K562 (cell line): ENCODE measurements around the gene MAZ. TPM values are rescaled to one million over a fixed set of nuclear protein-coding genes. Genes with fewer than 3 reads are reported as not detected.

Source experiments
- ATAC-seq: fragments of 200-7000 bp; cut with Tn5 transposase; 3 replicates; pipeline ENCODE4 v1.9.1; 2020; ENCODE audit warnings: moderate library complexity
- BruUV-seq: library from RNA; stranded (reverse); fragments of 400-500 nt; replicated peaks from 2 replicates; lab custom pipeline; 2021; lab: Mats Ljungman, UMichigan
- CTCF ChIA-PET: fragments of 300-600 bp; formaldehyde crosslinking; extraction: SDS; loops from one replicate; lab custom pipeline; 2021; ENCODE audit warnings: low intra/inter-chr PET ratio; lab: Yijun Ruan, JAX
- POLR2A ChIA-PET: fragments of 300-600, 350-650 bp; sonication (Branson Sonifier 250); formaldehyde crosslinking; extraction: SDS; loops from one replicate; lab custom pipeline; 2021; ENCODE audit warnings: antibody characterized with exemption, inconsistent platforms; lab: Yijun Ruan, JAX
- DNase-seq, 4 experiments: peaks; one replicate each; pipeline versions ENCODE4 v3.0.0 to v3.0.0-alpha.2; 2011 to 2018; ENCODE audit warnings: low spot score in 3 of 4, mixed read lengths in 3 of 4; ENCODE audit errors: extremely low read depth in 1 of 4
- FAIRE-seq: peaks from 2 replicates; lab custom pipeline; 2011; peaks lifted over from hg19 to GRCh38; lab: Jason Lieb, UNC
- H2AFZ ChIP-seq: 2 replicates; pipeline ENCODE4 v1.6.0; 2011; ENCODE audit warnings: low read depth, low read length, control low read depth, inconsistent platforms
- H3K27ac ChIP-seq: fragments of 200-600 bp; 3 replicates; pipeline ENCODE4 v1.8.0; 2011; ENCODE audit warnings: low read depth, mild to moderate bottlenecking, control low read depth, inconsistent platforms, low read length, moderate library complexity, mixed read lengths; ENCODE audit errors: extremely low read depth
- H3K27me3 ChIP-seq, 2 experiments: fragments of 300-600 bp in 1 of 2; 2 replicates in 1 of 2; 3 replicates in 1 of 2; pipeline versions ENCODE4 v1.6.0 to v1.8.0; 2011; ENCODE audit warnings: inconsistent platforms in 2 of 2, low read length in 2 of 2, mild to moderate bottlenecking in 1 of 2, mixed read lengths in 1 of 2, moderate library complexity in 1 of 2; ENCODE audit not compliant: control insufficient read depth in 2 of 2, insufficient read depth in 2 of 2
- H3K36me3 ChIP-seq: fragments of 300-600 bp; 3 replicates; pipeline ENCODE4 v1.8.0; 2011; ENCODE audit warnings: mild to moderate bottlenecking, low read length, inconsistent platforms; ENCODE audit not compliant: control insufficient read depth, insufficient read depth
- H3K4me1 ChIP-seq, 2 experiments: fragments of 200-600 bp in 1 of 2; replicated peaks in 1 of 2; 2 replicates in 1 of 2; 3 replicates in 1 of 2; pipeline versions ENCODE4 v1.5.1 to v1.8.0; 2011; ENCODE audit warnings: inconsistent platforms in 2 of 2, low read length in 2 of 2, mild to moderate bottlenecking in 1 of 2, mixed read lengths in 1 of 2, moderate library complexity in 1 of 2; ENCODE audit not compliant: control insufficient read depth in 2 of 2, insufficient read depth in 2 of 2
- H3K4me2 ChIP-seq: 2 replicates; pipeline ENCODE4 v1.6.1; 2011; ENCODE audit warnings: low read length, control low read depth, inconsistent platforms, mixed read lengths; ENCODE audit not compliant: insufficient read depth
- H3K4me3 ChIP-seq: fragments of 200-600 bp; sonication (generic), shearing (Covaris generic); 2 replicates; pipeline ENCODE4 v1.5.1; 2016; ENCODE audit warnings: control low read depth, inconsistent platforms
- H3K79me2 ChIP-seq: fragments of 200-600 bp; 3 replicates; pipeline ENCODE4 v1.8.0; 2011; ENCODE audit warnings: low read length, inconsistent platforms; ENCODE audit not compliant: control insufficient read depth, insufficient read depth
- H3K9ac ChIP-seq, 2 experiments: 2 replicates each; pipeline versions ENCODE4 v1.6.0 to v1.6.1; 2011; ENCODE audit warnings: low read depth in 2 of 2, low read length in 2 of 2, control low read depth in 1 of 2, inconsistent platforms in 1 of 2, mild to moderate bottlenecking in 1 of 2, mixed read lengths in 1 of 2; ENCODE audit not compliant: insufficient read depth in 1 of 2
- H3K9me1 ChIP-seq: one replicate; pipeline ENCODE4 v1.6.0; 2011; ENCODE audit warnings: inconsistent platforms, mild to moderate bottlenecking, low read length, moderate library complexity; ENCODE audit not compliant: control insufficient read depth, insufficient read depth
- H3K9me3 ChIP-seq: replicated peaks from 2 replicates; pipeline ENCODE4 v1.5.1; 2011; ENCODE audit warnings: low read depth, low read length, inconsistent platforms; ENCODE audit not compliant: control insufficient read depth, insufficient read depth
- H4K20me1 ChIP-seq: replicated peaks from 2 replicates; pipeline ENCODE4 v1.6.1; 2011; ENCODE audit warnings: low read length, inconsistent platforms, mixed read lengths; ENCODE audit not compliant: control insufficient read depth, insufficient read depth
- ARNT ChIP-seq, 2 experiments: fragments of 450-650 bp; IDR thresholded peaks; 2 replicates each; pipeline ENCODE4 v1.6.1; 2016; ENCODE audit warnings: mild to moderate bottlenecking in 1 of 2
- BCOR ChIP-seq: fragments of 450-650 bp; IDR thresholded peaks from 2 replicates; pipeline ENCODE4 v1.6.1; 2016
- CHD1 ChIP-seq: fragments of 200-600 bp; sonication (generic); IDR thresholded peaks from one replicate; pipeline ENCODE4 v1.6.1; 2012; ENCODE audit warnings: mild to moderate bottlenecking, moderate library complexity, low read length, inconsistent platforms
- HDAC3 ChIP-seq: fragments of 450-650 bp; IDR thresholded peaks from 2 replicates; pipeline ENCODE4 v1.6.1; 2018; ENCODE audit warnings: borderline replicate concordance, mild to moderate bottlenecking, moderate library complexity; ENCODE audit not compliant: partially characterized antibody
- NUFIP1 ChIP-seq: fragments of 450-650 bp; IDR thresholded peaks from 2 replicates; pipeline ENCODE4 v1.6.1; 2018; ENCODE audit not compliant: partially characterized antibody
- ZEB2 ChIP-seq: fragments of 450-650 bp; IDR thresholded peaks from 2 replicates; pipeline ENCODE4 v1.6.1; 2016
- ZNF140 ChIP-seq: fragments of 250-450 bp; sonication (Bioruptor Pico); IDR thresholded peaks from 2 replicates; pipeline ENCODE4 v1.8.0; 2021; ENCODE audit warnings: moderate library complexity, mild to moderate bottlenecking, inconsistent platforms
- ZNF239 ChIP-seq: fragments of 250-450 bp; sonication (Bioruptor Pico); IDR thresholded peaks from 2 replicates; pipeline ENCODE4 v1.4.0; 2020; ENCODE audit warnings: mild to moderate bottlenecking
- ZNF699 ChIP-seq: fragments of 250-450 bp; sonication (Bioruptor Pico); IDR thresholded peaks from 2 replicates; pipeline ENCODE4 v1.8.0; 2021; ENCODE audit warnings: mild to moderate bottlenecking, moderate library complexity; ENCODE audit not compliant: insufficient replicate concordance
- ZNF717 ChIP-seq: fragments of 250-450 bp; sonication (Bioruptor Pico); IDR thresholded peaks from 2 replicates; pipeline ENCODE4 v1.5.0; 2021
- WGBS: fragments of 100-300 bp; shearing (Covaris generic); methylation state at CpG from one replicate; pipeline ENCODE4 v1.1.6; 2016; ENCODE audit warnings: low coverage, mixed read lengths; ENCODE audit not compliant: insufficient coverage; ENCODE audit errors: missing lambda C conversion rate; 5-methylcytosine and 5-hydroxymethylcytosine counted together
- in situ Hi-C: fragments of 300-500 bp; cut with MboI; formaldehyde crosslinking; loops from 4 replicates; pipeline ENCODE4 v1.15.0; 2018; ENCODE audit warnings: inconsistent platforms, mixed read lengths
- intact Hi-C: fragments of 100-400 bp; cut with micrococcal nuclease; formaldehyde crosslinking; loops from 2 replicates; pipeline ENCODE4 v1.14.2; 2022
- polyA plus RNA-seq, 8 experiments: library from polyadenylated mRNA; depleted of rRNA in 4 of 8; stranded (reverse) in 5 of 8; unstranded in 3 of 8; fragments of >200 nt; fragmentation: Nextera tagmentation in 2 of 8; fragmentation: Illumina TruSeq in 1 of 8; extraction: Ambion mirVana in 2 of 8; extraction: Trizol in 1 of 8; gene quantifications; 2 replicates each; pipeline versions ENCODE4 v1.2.1 to v1.2.3, GENCODE V29; 2011 to 2014; ENCODE audit warnings: inconsistent platforms in 1 of 8, missing spikeins in 1 of 8
- total RNA-seq, 7 experiments: library from RNA; depleted of rRNA in 6 of 7; stranded (reverse); fragments of >200 nt in 6 of 7; fragmentation: Illumina TruSeq in 2 of 7; extraction: Trizol in 2 of 7; gene quantifications; 2 replicates each; pipeline versions ENCODE4 v1.2.1 to v1.2.3, GENCODE V29; 2011 to 2021; ENCODE audit warnings: low replicate concordance in 1 of 7
- TF ChIP-seq, protein P1 (sequence below): fragments of 450-650 bp; IDR thresholded peaks from 2 replicates; pipeline ENCODE4 v1.6.1; 2017; ENCODE audit warnings: antibody characterized with exemption, mild to moderate bottlenecking
- TF ChIP-seq, protein P2 (sequence below), 2 experiments: IDR thresholded peaks; 2 replicates each; pipeline ENCODE4 v1.6.1; 2011; ENCODE audit warnings: borderline replicate concordance in 1 of 2, control low read depth in 1 of 2, low read depth in 1 of 2, low read length in 1 of 2, mild to moderate bottlenecking in 1 of 2, mixed read lengths in 1 of 2, moderate library complexity in 1 of 2; ENCODE audit not compliant: insufficient read depth in 1 of 2, insufficient read length in 1 of 2, poor library complexity in 1 of 2, severe bottlenecking in 1 of 2; ENCODE audit errors: extremely low read depth in 1 of 2
- TF ChIP-seq, protein P3 (sequence below): sonication (generic); formaldehyde crosslinking; IDR thresholded peaks from 2 replicates; pipeline ENCODE4 v1.8.0; 2022; ENCODE audit warnings: mild to moderate bottlenecking, missing genetic modification reagents, borderline replicate concordance
- TF ChIP-seq, protein P4 (sequence below): fragments of 450-650 bp; formaldehyde crosslinking; IDR thresholded peaks from 2 replicates; pipeline ENCODE4 v1.4.0; 2020; ENCODE audit warnings: mild to moderate bottlenecking, moderate library complexity

MAZ gene
- total and polyA plus RNA-seq, 9 of the 15 experiments (the other 6 are each of a cell fraction or from before 2014, with no cell fraction given): 45.4 to 532 (median 250) TPM

DNA sequence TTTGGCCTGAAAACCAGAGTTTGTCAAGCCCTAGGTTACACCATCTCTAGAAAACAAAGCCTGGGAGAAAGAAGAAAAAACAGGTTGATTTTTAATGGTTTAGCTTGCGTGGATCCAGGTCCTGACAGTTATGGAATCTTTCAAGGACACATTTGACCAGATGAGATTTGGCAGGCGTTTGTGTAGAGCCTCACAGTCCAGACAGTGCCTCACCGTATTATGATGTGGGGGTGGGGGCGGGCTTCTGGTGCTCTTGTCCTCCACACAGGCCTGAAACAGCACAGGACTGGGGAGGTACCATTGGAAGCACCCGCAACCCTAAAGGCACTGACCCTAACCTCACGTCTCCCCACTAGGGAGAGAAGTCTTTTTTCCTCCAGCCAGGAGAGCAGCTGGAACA, 33.5 kb downstream of the MAZ start:
- H3K79me2 ChIP-seq: no peaks in the 10 kb centered on the region
- H3K36me3 ChIP-seq: no peaks in the 10 kb centered on the region
- H4K20me1 ChIP-seq: no peaks in the 10 kb centered on the region
- no peak overlapping the region for H2AFZ ChIP-seq
- ChIA-PET POLR2A (interaction anchor here (2.1 kb wide), 1 partner anchor 10 kb away, joined by 4 read pairs; no protein-coding TSS in a partner anchor), CTCF (no interaction called here)
- DNase-seq: no peak
- ATAC-seq: no peak; the same call in 2 of the 3 replicates
- no peak overlapping the region for H3K27ac ChIP-seq
- no peaks in the 10 kb centered on the region for H3K9me3 ChIP-seq
- 0 out of 5 replicates have a peak, but pooled peaks cover 0 to 4% of the 10 kb centered on the region in 2 experiments for H3K27me3 ChIP-seq
- no peak overlapping the region for H3K4me2 ChIP-seq
- H3K9ac ChIP-seq: peak overlapping the region in 1 of 2 experiments; percentile 65; a peak in 2 of 4 replicates
- no peak for FAIRE-seq
- 30% methylated on average over 6 of the region's 6 CpGs for WGBS
- H3K4me3 ChIP-seq: no peak overlapping the region
- in situ Hi-C loops: no loop called here
- H3K9me1 ChIP-seq: no peaks in the 10 kb centered on the region
- no TSS peak for BruUV-seq
- intact Hi-C loops: no loop called here
- H3K4me1 ChIP-seq: peaks cover 0 to 23% of the 10 kb centered on the region in 2 experiments; a peak in 2 of 5 replicates
- no peak for TF ChIP-seq NUFIP1
- no peak for TF ChIP-seq ZNF140 (CRISPR knock-in tag)
- no peak for TF ChIP-seq ZEB2
- TF ChIP-seq CHD1: no peak
- TF ChIP-seq HDAC3: no peak
- no peak for TF ChIP-seq BCOR
- TF ChIP-seq ZNF699: no peak
- no peak for TF ChIP-seq ARNT (IDR thresholded peaks at IDR 0.05)
- TF ChIP-seq, protein P1, sequence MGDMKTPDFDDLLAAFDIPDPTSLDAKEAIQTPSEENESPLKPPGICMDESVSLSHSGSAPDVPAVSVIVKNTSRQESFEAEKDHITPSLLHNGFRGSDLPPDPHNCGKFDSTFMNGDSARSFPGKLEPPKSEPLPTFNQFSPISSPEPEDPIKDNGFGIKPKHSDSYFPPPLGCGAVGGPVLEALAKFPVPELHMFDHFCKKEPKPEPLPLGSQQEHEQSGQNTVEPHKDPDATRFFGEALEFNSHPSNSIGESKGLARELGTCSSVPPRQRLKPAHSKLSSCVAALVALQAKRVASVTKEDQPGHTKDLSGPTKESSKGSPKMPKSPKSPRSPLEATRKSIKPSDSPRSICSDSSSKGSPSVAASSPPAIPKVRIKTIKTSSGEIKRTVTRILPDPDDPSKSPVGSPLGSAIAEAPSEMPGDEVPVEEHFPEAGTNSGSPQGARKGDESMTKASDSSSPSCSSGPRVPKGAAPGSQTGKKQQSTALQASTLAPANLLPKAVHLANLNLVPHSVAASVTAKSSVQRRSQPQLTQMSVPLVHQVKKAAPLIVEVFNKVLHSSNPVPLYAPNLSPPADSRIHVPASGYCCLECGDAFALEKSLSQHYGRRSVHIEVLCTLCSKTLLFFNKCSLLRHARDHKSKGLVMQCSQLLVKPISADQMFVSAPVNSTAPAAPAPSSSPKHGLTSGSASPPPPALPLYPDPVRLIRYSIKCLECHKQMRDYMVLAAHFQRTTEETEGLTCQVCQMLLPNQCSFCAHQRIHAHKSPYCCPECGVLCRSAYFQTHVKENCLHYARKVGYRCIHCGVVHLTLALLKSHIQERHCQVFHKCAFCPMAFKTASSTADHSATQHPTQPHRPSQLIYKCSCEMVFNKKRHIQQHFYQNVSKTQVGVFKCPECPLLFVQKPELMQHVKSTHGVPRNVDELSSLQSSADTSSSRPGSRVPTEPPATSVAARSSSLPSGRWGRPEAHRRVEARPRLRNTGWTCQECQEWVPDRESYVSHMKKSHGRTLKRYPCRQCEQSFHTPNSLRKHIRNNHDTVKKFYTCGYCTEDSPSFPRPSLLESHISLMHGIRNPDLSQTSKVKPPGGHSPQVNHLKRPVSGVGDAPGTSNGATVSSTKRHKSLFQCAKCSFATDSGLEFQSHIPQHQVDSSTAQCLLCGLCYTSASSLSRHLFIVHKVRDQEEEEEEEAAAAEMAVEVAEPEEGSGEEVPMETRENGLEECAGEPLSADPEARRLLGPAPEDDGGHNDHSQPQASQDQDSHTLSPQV: no peak
- TF ChIP-seq, protein P2, sequence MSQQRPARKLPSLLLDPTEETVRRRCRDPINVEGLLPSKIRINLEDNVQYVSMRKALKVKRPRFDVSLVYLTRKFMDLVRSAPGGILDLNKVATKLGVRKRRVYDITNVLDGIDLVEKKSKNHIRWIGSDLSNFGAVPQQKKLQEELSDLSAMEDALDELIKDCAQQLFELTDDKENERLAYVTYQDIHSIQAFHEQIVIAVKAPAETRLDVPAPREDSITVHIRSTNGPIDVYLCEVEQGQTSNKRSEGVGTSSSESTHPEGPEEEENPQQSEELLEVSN (IDR thresholded peaks at IDR 0.05; ENCODE audit: borderline replicate concordance in 1 of 2, extremely low read depth in 1 of 2, insufficient read depth in 1 of 2, insufficient read length in 1 of 2, low read depth in 1 of 2, low read length in 1 of 2, poor library complexity in 1 of 2, severe bottlenecking in 1 of 2): no peak
- TF ChIP-seq ZNF239: no peak
- TF ChIP-seq, protein P3, sequence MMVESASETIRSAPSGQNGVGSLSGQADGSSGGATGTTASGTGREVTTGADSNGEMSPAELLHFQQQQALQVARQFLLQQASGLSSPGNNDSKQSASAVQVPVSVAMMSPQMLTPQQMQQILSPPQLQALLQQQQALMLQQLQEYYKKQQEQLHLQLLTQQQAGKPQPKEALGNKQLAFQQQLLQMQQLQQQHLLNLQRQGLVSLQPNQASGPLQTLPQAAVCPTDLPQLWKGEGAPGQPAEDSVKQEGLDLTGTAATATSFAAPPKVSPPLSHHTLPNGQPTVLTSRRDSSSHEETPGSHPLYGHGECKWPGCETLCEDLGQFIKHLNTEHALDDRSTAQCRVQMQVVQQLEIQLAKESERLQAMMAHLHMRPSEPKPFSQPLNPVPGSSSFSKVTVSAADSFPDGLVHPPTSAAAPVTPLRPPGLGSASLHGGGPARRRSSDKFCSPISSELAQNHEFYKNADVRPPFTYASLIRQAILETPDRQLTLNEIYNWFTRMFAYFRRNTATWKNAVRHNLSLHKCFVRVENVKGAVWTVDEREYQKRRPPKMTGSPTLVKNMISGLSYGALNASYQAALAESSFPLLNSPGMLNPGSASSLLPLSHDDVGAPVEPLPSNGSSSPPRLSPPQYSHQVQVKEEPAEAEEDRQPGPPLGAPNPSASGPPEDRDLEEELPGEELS (CRISPR knock-in tag): no peak
- no peak for TF ChIP-seq ZNF717
- TF ChIP-seq, protein P4, sequence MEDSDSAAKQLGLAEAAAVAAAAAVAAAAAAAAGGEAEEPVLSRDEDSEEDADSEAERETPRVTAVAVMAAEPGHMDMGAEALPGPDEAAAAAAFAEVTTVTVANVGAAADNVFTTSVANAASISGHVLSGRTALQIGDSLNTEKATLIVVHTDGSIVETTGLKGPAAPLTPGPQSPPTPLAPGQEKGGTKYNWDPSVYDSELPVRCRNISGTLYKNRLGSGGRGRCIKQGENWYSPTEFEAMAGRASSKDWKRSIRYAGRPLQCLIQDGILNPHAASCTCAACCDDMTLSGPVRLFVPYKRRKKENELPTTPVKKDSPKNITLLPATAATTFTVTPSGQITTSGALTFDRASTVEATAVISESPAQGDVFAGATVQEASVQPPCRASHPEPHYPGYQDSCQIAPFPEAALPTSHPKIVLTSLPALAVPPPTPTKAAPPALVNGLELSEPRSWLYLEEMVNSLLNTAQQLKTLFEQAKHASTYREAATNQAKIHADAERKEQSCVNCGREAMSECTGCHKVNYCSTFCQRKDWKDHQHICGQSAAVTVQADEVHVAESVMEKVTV: no peak
